Activated effector memory CD4-positive, alpha-beta T cell treated with Interleukin-2 at 50 U/mL for 16 hours (primary cell): ENCODE data around the gene COLEC12.

Experiments used
- DNase-seq: peaks from one replicate; pipeline ENCODE4 v3.0.0-alpha.2; 2020

Gene COLEC12

DNA sequence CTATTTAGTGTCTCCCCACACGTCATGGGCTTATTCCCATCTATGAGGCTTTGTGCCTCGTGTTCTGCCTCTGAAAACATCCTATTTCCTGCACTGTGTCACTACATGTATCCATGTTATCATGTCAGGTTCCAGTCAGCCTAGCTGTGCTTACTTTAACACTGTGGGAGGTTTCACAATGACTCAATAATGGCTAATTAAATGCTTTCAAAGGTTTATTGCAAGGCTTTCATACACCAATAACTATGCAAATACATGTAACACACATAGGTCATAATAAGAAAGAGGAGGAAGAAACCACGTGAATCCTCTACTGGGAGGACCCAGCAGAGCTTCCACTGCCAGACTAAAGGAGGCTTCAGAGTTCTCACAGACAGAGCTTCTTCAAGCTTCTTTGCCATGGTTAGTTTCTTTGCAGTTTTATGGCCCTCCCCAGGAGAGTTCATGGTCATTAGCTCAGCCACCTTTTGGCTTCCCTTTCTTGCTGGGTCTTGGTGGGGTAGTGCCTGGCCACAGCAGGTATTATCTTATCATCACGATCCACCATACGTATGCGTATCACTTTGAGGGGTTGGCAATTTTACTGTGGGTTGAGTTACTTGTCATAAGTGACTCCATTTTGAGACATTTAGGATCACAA is 5.1 kb upstream of the COLEC12 start:
- no peak for DNase-seq

DNA sequence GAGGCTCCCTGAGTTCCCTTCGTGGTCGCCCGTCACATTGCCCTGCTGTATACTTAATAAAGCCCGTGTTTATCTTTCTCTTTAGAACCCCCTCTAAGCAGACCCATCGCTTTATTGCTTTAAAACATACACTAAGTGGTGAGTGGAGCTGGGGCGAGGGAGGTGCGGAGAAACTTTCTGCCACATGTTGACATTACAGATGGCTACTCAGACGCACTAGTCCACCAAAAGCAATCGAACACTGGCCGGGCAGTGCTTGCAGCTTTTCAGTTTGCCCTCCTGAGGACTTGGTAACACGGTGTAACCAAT is 859 bp upstream of the COLEC12 start:
- no peak for DNase-seq

DNA sequence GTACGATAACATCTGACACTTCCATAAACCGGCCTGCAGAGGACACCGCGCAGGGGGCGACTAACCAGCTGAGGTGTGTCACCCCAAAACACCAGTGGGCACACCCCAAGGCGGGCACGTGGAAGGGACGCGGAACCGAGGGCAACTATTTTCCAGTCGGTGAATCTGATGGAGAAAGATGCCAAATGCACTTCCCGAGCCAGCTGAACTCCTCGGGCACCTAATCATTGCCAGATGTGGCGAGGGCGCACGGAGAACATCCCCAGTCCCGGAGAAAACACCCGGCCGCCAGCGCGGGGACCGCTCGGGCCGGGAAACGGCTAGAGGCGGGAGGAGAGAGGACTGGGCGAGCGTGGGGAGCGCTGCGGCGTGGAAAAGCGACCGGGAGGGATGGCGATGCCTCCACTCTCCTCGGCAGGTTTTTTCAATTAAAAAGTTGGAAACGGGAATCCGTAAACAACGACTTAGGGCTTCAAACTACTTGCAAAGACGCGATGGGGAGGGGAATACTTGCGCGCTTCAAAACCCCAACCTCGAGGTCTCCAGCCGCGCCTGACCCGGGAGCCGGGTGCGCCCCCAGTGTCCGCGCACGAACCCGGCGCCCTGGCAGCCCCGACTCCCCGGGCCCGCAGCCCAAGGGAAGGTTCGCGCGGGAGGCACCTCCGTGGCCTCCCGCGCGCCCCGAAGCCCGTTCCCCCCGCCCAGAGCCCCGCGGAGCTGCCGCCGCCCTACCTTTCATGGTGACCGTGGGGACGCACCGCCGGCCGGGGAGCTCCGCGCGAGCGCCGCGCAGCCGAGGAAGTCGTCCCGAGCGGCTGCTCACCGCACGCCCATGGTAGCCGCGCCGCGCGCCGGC is 497 bp downstream of the COLEC12 start:
- DNase-seq: no peak

DNA sequence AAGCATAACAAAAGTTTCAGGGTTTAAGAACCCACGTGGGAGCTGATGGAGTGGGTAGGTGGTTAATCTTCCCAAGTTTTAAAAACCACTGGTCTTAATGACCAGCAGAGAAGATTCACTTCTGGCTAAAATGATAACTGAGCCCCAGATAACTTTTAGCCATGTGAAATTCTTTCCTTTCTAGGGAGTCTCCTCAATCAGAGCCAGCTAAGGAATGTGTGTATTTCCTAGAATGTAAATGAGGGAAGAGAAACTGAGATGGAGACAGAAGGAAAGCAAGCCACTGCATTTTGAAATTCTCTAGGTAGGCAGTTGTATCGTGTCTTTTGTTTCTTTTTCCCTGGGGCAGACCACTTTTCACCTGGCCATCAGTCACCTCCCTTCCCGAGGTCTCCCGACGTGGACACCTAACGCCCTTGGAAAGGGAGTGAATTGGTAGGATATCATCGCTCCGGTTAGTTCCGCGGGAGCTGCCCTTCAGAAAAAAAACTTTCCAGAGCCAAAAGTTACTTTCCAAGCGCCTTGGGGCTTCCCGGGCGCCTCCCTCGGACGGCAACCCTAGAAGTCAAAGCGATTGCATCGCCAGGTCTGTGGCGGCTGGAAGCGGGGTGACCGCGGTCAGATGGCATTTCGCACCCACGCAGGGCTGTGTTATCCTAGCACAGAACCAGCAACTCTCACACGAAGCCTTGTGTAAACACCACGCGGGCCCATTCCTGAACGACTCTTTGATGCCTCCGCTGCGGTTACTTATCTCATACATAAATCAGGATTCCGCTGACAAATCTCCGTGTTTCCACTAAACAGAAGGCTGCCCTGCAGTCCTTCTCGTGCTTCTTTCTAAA is 1.3 kb downstream of the COLEC12 start:
- DNase-seq: no peak

DNA sequence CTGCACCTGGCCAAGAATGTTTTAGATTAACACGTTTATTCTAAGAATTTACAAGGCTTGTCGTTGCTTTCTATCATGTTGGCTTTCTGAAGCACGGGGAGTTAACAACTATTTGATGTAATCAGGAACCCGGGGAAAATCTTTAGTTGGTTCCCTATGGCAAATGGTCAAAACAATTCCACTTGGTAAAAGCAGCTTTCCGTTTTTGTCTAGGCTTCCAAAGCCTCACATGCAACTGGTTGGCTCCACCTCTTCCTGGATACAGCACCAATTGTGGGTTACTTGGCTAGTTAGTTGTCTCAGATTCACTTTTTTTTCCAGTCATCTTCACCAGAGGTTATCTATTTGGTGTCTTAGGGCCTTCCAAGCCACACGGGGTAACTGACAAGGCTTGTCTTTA is 2.8 kb downstream of the COLEC12 start:
- no peak for DNase-seq

DNA sequence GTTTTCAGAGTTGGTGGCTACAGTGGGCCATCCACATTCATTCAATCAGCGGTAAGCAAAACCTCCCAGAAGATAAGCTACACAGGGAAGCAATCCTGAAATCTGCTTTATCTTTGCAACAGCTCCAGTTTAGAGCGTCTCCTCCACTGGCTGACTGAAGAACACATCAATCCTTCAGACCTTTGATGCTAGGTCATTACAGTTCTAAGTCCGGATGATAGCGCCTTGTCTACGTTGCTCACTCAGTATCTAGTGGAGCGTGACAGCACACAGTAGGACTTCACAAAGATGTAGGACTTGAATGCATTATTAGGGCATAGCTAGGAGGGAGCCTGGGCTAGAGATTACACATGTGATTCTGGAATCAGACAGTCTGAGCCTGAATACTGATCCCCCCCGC is 5.0 kb downstream of the COLEC12 start:
- no peak for DNase-seq

DNA sequence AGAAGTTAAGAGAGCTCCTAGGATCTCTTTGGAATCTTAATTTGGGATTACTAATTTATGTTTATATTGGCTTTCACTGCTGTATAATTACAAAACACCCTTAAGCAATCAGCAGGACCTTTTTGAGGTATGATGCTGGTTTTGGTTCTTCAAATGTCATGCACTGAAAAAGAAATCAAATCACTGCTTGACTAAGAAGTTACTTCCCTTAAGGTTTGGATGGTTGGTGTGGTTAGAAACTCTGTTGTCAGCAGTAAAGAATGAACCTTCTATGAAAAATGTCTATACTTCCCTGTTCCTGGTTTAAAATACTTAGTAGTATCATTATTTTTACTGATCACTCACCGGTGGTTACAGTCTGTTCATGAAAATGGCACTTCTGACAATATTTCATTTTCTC is 5.5 kb downstream of the COLEC12 start:
- DNase-seq: no peak

DNA sequence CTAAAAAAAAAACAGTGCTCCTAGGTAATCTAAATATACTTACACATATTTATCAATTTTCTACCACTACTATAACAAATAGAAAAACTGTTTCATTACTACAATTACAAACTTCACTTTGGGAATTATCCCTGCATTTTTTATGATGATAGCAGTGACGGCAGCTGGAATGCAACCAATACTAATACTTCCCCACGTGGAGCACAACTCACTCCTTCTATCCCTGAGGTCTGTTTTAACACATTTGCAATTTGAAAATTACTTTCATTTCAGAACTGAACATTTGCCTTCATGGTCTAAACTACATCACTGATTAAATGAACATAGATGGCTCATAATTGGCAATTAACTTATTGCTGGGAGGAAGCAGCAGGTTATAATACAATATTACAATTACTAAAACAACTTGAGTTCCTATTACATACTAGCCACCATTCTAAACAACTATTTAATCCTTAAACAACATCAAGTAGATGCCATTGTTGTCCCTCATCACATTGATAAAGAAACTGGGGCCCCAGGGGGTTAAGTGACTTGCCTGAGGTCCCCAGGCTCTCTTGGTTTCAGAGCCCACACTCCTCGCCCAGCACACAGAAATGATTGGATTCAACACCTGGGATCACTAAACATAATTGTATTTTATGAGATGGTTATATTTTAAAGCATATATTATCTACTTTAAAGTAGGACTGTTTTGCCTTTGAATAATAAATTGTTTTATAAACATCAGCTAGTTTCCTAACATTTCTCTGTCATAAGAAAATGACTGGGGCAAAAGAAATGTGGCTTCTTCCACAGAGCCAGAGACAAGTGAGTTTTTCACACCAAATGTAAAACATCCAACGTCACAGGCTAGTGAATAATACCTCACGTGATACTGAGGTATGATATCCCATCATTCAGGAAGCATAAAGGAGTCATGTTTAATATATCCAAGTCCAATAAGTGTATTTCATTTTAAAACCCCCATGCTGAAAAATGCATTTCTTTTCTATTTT is 6.2 kb downstream of the COLEC12 start:
- no peak for DNase-seq

DNA sequence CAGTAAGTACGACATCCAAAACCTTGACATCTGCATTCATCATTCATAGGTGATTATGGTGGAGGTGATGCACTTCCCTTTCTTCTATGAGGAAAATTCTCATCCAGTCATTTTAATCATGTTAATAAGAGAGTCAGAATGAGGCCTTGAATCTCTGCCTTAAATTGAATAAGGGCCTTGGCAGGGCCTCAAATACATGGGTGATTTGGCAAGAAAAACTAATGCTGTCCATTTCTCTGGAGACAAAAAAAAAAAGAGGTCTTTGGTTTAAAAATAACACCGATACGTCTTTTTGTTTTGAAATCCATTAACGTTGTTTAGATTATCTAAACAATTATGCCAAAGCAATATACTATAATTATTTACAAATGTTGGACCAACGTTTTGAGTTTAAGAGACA is 8.1 kb downstream of the COLEC12 start:
- no peak for DNase-seq

DNA sequence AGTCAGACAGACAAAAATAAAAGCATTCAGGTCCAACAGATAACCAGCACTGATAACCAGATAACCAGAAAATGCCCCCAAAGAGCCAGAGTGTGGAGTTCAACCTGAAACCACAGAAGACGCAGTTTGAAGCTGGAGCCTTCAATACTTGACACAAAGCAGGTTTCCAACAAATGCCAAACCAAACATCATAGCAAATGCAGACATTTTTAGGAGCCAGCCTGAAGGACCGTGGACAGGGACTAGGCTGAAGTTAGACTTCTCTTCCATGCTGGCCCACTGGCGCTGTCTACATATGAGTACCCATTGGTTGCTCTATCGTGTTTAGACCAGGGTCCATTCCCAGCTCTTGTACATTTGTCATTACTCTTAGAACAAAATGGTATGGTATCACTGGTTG is 9.9 kb downstream of the COLEC12 start:
- DNase-seq: no peak

DNA sequence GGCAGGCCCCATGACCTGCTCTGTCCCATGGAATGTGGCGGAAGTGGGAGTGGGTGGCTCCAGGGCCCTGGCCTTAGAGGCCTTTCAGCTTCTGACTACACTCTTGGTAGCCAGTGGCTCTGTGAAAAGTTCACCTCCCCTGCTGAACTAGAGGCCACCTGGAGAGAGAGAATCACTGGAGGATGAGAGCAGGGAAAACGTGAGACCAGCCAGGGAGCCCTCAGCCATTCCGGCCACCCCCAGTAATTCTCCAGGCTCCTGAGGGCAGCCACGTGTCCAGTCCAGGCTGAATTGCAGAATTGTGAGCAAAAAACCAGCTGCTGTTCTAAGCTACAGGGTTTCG is 10.5 kb downstream of the COLEC12 start:
- no peak for DNase-seq

DNA sequence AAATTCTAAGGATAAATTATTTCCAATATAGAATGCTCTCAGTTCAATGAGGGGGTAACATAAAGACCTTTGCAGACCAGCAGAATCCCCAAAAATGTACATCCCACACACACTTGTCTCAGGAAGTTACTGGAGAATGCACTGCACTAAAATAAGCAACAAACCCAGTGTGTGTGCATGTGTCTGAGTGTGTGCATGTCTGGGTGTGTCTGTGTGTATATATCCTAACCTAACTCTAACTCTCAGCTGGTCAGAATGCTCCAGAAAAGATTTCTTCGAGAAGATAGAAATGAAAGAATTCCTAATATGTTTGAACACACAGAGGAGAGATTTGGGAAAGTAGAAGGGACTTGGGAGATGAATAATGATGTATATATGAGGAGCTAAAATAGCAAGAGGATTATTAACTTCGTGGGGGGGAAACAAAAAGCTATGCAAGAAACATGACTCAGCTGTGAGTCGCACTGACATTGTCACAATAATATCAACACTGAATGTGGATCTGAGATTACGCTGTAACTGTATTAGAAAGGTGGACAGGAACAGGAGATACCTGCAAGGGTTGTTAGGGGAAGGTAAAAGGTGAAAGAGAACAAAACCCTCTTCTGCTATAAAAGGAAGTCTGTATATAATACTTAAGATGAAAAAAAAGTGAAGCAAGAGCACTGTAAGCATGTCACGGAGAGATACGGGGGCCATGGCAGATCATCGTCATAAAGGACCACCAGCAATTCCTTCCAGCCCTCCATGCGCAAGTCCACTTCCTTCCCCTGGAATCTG is 11.1 kb downstream of the COLEC12 start:
- DNase-seq: no peak

DNA sequence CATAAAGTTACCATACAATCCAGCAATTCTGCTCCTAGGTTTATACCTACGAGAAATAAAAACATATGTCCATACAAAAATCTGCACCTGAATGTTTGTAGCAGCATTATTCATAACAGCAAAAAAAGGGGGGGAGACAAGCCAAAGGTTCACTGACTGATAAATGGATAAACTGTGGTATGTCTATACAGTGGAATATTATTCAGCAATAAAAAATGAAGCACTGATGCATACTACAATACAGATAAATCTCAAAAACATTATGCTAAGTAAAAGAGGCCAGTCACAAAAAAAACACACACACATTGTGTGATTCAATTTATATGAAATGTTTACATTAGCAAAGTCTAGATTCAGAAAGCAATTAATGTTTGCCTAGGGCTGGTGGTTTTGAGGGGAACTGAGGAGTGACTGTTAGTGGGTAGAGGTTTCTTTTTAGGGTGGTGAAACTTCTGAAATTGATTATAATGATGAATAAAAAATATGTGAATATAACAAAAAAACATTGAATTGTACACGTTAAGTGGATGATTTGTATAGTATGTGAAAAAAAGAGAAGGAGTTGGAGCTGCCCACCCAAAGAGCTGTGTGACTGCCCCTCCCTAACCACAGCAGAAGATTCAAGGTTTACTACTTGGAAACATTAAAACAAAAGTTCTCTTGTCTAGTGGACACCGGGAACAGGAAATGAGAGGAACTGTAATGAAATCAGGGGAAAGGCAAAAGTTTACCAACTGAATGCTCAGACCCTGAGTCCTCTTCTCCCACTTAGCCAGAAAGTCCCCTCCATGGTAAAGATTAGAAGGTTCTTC is 13.4 kb downstream of the COLEC12 start:
- DNase-seq: no peak

DNA sequence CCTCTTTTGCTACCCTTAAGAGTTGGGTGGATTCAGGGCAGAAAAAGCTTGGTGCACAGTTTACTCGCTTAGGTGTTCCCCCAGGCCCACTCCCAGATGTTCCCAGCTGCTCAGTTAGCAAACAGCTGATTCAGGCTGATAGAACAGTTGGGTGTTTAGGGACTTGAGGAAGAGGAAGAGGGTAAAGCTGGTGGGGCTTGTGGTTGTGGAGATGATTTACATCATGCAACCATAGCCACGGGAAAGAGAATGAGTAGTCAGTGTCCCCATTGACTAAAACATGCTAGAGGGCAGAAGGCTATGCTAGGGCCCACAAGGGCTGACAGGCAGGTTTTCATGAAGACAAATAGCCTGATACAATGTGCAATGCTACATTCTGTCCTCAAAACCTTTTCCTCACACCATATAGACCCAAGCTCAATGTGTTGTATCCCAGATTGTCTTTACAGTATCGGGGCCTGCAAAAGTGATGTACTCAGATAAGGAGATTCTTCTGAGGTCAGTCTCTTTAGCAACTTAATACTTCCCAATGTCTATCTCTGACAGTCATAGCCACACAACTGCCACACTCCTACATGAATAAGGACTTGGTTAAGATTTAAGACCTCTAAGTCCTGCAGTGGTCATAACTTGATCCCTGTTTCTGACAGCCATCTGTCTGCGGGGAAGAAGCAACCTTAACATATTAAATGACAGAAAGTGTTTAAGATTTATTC is 15.6 kb downstream of the COLEC12 start:
- no peak for DNase-seq

DNA sequence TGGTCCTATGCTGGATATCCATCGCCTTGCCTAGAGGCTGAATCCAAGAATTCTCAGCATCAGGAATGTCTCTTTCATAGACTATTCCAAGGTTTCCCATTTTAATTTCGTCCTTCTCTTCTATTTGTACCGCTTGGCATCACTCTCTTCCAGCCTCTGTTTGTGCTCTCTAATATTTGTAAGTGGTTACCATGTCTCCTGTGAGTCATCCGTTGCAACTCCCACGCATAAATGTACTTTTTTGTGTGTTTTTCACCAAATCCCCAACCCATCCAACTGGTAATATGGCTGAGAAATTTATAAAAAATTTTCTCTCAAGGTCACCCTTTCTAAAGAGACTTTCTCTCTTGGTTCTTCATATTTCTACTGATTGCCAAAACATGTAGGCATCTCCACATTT is 21.8 kb downstream of the COLEC12 start:
- no peak for DNase-seq

DNA sequence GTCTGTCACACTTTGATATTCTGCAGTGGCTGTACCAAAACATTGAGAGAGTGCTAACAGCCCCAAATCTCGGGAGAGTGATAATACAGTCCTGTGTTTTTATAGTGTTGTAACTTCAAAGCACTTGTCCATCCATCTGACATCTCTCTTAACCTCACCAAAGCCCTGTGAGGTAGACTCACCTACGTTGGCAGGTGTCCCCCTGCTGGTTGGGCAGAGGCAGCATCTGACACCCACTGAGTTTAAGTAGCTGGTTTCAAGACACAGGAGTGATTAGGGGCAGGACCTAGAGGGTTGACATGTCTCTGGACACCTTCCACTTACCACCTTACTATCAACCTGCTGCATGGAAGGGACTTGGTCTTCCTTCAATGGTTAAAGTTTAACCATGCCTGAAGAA is 22.9 kb downstream of the COLEC12 start:
- no peak for DNase-seq

DNA sequence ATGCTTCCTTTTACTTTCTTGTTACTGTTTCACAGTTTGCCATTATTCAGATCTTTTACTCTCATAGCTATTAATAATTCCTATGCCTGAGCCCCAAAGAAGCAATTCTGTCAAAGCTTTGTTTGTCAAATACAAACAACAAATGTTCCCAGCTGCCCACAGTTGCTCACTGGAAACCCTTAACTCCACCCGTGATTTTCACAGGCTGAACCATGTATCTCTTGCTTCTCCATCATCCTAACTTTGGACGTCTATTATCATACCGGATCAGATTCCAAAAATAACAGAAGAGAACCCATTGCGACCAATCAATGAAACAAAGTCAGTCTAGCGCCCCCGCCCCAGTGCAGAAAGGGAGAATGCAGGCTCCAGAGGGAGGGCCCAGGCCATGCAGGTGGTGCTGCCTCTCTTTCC is 24.2 kb downstream of the COLEC12 start:
- no peak for DNase-seq

DNA sequence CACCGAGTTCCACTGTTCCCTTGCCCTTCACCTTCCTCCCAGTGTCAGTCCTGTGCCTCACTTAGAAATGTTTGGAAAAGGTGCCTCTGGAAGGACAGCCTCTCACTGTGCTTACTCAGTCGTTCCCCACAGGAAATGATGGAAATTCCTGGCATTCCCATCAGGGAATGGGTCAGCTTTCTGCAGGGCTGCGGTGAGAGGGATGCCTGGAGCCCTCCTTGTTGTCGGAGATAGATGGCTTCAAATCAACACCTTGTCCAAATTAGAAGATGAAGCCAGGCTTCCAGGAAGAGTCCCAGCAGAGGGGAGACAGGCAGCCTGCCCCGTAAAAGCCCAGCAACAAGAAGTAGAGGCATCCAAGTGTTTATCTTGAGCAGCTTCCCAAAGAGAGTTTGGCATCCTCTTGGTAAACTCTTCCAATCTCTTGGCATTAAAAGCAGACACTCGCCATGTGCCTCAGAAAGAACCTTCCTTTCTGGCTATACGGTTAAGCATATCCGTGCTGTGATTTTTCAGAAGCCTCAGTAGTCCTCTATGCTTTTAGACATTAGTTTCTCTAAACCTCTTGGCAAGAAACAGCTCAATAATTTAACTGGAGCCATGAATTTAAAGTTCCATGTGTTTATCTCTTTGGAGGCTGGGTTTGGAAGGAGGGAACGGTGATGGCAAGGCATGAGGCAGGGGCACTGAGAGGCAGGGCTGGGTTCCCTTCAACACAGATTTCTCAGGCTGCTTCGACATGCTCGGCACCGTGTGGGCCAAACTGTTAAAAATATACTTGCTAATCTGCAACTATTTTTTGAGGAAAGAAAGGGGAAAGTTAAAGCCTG is 25.1 kb downstream of the COLEC12 start:
- DNase-seq: no peak

DNA sequence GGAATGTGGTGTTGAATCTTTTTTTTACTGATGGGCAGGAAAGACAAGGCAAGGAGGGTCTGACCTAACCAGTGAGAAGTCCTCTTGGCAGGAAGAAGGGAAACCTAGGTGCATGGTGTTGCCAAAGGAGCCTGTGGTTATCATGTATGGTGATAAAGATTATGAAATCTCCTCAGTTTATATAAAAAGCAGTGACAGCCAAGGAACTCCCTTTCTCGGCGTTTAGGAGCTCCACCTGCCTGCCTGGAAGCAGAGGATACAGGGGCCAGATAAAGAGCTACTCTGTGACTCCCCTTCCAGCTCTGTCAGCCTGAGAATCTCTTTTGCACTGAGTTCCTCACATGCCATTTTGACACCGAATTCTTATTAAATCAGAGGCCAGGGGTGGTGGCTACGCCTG is 26.1 kb downstream of the COLEC12 start:
- no peak for DNase-seq
